HepG2 (cell line): Measurements from ENCODE around the gene ZMYND19. TPM values are rescaled to one million over a fixed set of nuclear protein-coding genes. Genes with fewer than 3 reads are reported as not detected.

Experiments
- AHR ChIP-seq: IDR thresholded peaks from 2 replicates; pipeline ENCODE4 v1.6.1; 2018; ENCODE audit warnings: missing genetic modification reagents, missing compliant biosample characterization
- BCL6 ChIP-seq: IDR thresholded peaks from 2 replicates; pipeline ENCODE4 v1.6.1; 2016; ENCODE audit warnings: missing genetic modification reagents, missing compliant biosample characterization
- CCDC6 ChIP-seq: sonication (generic); formaldehyde crosslinking; IDR thresholded peaks from 2 replicates; pipeline ENCODE4 v1.8.1; 2022; ENCODE audit warnings: mild to moderate bottlenecking, missing genetic modification reagents, moderate library complexity
- ELF1 ChIP-seq: sonication (generic); formaldehyde crosslinking; IDR thresholded peaks from 2 replicates; pipeline ENCODE4 v1.4.0; 2020; ENCODE audit warnings: missing genetic modification reagents
- ESRRA ChIP-seq: sonication (generic); formaldehyde crosslinking; IDR thresholded peaks from 2 replicates; pipeline ENCODE4 v1.5.1; 2020; ENCODE audit warnings: mild to moderate bottlenecking, low read depth, missing genetic modification reagents
- KDM2A ChIP-seq: sonication (generic); formaldehyde crosslinking; IDR thresholded peaks from 2 replicates; pipeline ENCODE4 v1.4.0; 2020; ENCODE audit warnings: low read depth, missing genetic modification reagents, borderline replicate concordance
- MED1 ChIP-seq: sonication (generic); formaldehyde crosslinking; IDR thresholded peaks from 2 replicates; pipeline ENCODE4 v1.4.0; 2020; ENCODE audit warnings: missing genetic modification reagents
- MTA1 ChIP-seq: sonication (generic); formaldehyde crosslinking; IDR thresholded peaks from 2 replicates; pipeline ENCODE4 v1.4.0; 2020; ENCODE audit warnings: missing genetic modification reagents, mild to moderate bottlenecking, borderline replicate concordance
- NCOR1 ChIP-seq: fragments of 200-600 bp; sonication (generic); IDR thresholded peaks from 2 replicates; pipeline ENCODE4 v1.7.0; 2017; ENCODE audit warnings: antibody characterized with exemption, low read length, borderline replicate concordance
- NPAS2 ChIP-seq: sonication (generic); formaldehyde crosslinking; IDR thresholded peaks from 2 replicates; pipeline ENCODE4 v1.8.0; 2022; ENCODE audit warnings: mild to moderate bottlenecking, missing genetic modification reagents, borderline replicate concordance
- PHF21A ChIP-seq: sonication (generic); formaldehyde crosslinking; IDR thresholded peaks from 2 replicates; pipeline ENCODE4 v1.5.0; 2020; ENCODE audit warnings: mild to moderate bottlenecking, missing genetic modification reagents
- TAF1 ChIP-seq: sonication (generic); formaldehyde crosslinking; IDR thresholded peaks from 2 replicates; pipeline ENCODE4 v1.4.0; 2020; ENCODE audit warnings: missing genetic modification reagents
- U2AF2 ChIP-seq: fragments of 200-400 bp; formaldehyde crosslinking; IDR thresholded peaks from 2 replicates; pipeline ENCODE4 v1.6.1; 2017; ENCODE audit warnings: low read depth, mild to moderate bottlenecking, low read length
- YEATS2 ChIP-seq: sonication (generic); formaldehyde crosslinking; IDR thresholded peaks from 2 replicates; pipeline ENCODE4 v1.4.0; 2020; ENCODE audit warnings: missing genetic modification reagents, borderline replicate concordance
- YEATS4 ChIP-seq: sonication (generic); formaldehyde crosslinking; IDR thresholded peaks from 2 replicates; pipeline ENCODE4 v1.4.0; 2020; ENCODE audit warnings: missing genetic modification reagents, borderline replicate concordance
- ZFY ChIP-seq: sonication (generic); formaldehyde crosslinking; IDR thresholded peaks from 2 replicates; pipeline ENCODE4 v1.4.0; 2020; ENCODE audit warnings: missing genetic modification reagents
- ZKSCAN8 ChIP-seq: IDR thresholded peaks from 2 replicates; pipeline ENCODE4 v1.6.1; 2016; ENCODE audit warnings: borderline replicate concordance, missing genetic modification reagents, missing compliant biosample characterization
- ZNF3 ChIP-seq: IDR thresholded peaks from 2 replicates; pipeline ENCODE4 v1.7.0; 2017; ENCODE audit warnings: inconsistent platforms
- ZNF383 ChIP-seq: sonication (generic); formaldehyde crosslinking; IDR thresholded peaks from 2 replicates; pipeline ENCODE4 v1.4.0; 2020; ENCODE audit warnings: missing genetic modification reagents, mild to moderate bottlenecking, borderline replicate concordance
- ZNF431 ChIP-seq: sonication (generic); formaldehyde crosslinking; IDR thresholded peaks from 2 replicates; pipeline ENCODE4 v1.9.0; 2022; ENCODE audit warnings: missing genetic modification reagents, low read depth, mild to moderate bottlenecking, borderline replicate concordance
- ZNF549 ChIP-seq: sonication (generic); formaldehyde crosslinking; IDR thresholded peaks from 2 replicates; pipeline ENCODE4 v1.5.0; 2020; ENCODE audit warnings: missing genetic modification reagents
- ZNF770 ChIP-seq: sonication (generic); formaldehyde crosslinking; IDR thresholded peaks from 2 replicates; pipeline ENCODE4 v1.5.0; 2020; ENCODE audit warnings: mild to moderate bottlenecking, missing genetic modification reagents
- ZNF782 ChIP-seq: sonication (generic); formaldehyde crosslinking; IDR thresholded peaks from 2 replicates; pipeline ENCODE4 v1.4.0; 2020; ENCODE audit warnings: missing genetic modification reagents, mild to moderate bottlenecking, borderline replicate concordance
- polyA plus RNA-seq, 8 experiments: library from polyadenylated mRNA; depleted of rRNA in 3 of 8; stranded (reverse) in 7 of 8; unstranded in 1 of 8; fragments of >200 nt; fragmentation: Illumina TruSeq in 4 of 8; extraction: Trizol in 4 of 8; gene quantifications; 2 replicates each; pipeline versions ENCODE4 v1.2.1 to v1.2.3, GENCODE V29; 2011 to 2016; ENCODE audit warnings: low read depth in 4 of 8, missing spikeins in 1 of 8, mixed read lengths in 1 of 8; ENCODE audit not compliant: insufficient read depth in 1 of 8
- total RNA-seq, 5 experiments: library from RNA; depleted of rRNA; stranded (reverse); fragments of >200 nt; fragmentation: Illumina TruSeq; extraction: Trizol; gene quantifications; 2 replicates each; pipeline ENCODE4 v1.2.3, GENCODE V29; 2016; ENCODE audit warnings: low read depth in 1 of 5
- TF ChIP-seq, protein P1 (sequence below): IDR thresholded peaks from 2 replicates; pipeline ENCODE4 v1.6.1; 2016; ENCODE audit warnings: mild to moderate bottlenecking
- TF ChIP-seq, protein P2 (sequence below): sonication (generic); formaldehyde crosslinking; conservative IDR thresholded peaks from 2 replicates; pipeline ENCODE4 v1.8.0; 2022; ENCODE audit warnings: mild to moderate bottlenecking, moderate library complexity, missing genetic modification reagents
- TF ChIP-seq, protein P3 (sequence below): IDR thresholded peaks from 2 replicates; pipeline ENCODE4 v1.6.1; 2012; ENCODE audit warnings: inconsistent platforms

ZMYND19 gene
- total and polyA plus RNA-seq, 2 of the 13 experiments (the other 11 are each of a cell fraction or from before 2014, with no cell fraction given) = 21.3 to 38.7 TPM

GRCh38 chr9:137552022-137552768, 38.1 kb downstream of the ZMYND19 start (continued):
- TF ChIP-seq, protein P1, sequence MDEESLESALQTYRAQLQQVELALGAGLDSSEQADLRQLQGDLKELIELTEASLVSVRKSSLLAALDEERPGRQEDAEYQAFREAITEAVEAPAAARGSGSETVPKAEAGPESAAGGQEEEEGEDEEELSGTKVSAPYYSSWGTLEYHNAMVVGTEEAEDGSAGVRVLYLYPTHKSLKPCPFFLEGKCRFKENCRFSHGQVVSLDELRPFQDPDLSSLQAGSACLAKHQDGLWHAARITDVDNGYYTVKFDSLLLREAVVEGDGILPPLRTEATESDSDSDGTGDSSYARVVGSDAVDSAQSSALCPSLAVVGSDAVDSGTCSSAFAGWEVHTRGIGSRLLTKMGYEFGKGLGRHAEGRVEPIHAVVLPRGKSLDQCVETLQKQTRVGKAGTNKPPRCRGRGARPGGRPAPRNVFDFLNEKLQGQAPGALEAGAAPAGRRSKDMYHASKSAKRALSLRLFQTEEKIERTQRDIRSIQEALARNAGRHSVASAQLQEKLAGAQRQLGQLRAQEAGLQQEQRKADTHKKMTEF (CRISPR knock-in tag) = peak; percentile 50; the same call in 1 of the 2 replicates
- peak; percentile 90 for TF ChIP-seq KDM2A (CRISPR knock-in tag)
- TF ChIP-seq ZNF782 (CRISPR knock-in tag) = 0 out of 2 replicates have a peak, but pooled peaks have one; percentile 61
- no peak for TF ChIP-seq ZNF431 (CRISPR knock-in tag)
- no peak for TF ChIP-seq ZNF549
- TF ChIP-seq ZFY (CRISPR knock-in tag) = peak; percentile 7
- TF ChIP-seq NPAS2 (CRISPR knock-in tag) = no peak
- no peak for TF ChIP-seq NCOR1
- no peak for TF ChIP-seq ZNF383 (CRISPR knock-in tag)
- no peak; the same call in 1 of the 2 replicates for TF ChIP-seq MTA1 (CRISPR knock-in tag)
- TF ChIP-seq ELF1 (CRISPR knock-in tag) = no peak
- no peak for TF ChIP-seq ZNF3
- no peak for TF ChIP-seq U2AF2
- TF ChIP-seq, protein P2, sequence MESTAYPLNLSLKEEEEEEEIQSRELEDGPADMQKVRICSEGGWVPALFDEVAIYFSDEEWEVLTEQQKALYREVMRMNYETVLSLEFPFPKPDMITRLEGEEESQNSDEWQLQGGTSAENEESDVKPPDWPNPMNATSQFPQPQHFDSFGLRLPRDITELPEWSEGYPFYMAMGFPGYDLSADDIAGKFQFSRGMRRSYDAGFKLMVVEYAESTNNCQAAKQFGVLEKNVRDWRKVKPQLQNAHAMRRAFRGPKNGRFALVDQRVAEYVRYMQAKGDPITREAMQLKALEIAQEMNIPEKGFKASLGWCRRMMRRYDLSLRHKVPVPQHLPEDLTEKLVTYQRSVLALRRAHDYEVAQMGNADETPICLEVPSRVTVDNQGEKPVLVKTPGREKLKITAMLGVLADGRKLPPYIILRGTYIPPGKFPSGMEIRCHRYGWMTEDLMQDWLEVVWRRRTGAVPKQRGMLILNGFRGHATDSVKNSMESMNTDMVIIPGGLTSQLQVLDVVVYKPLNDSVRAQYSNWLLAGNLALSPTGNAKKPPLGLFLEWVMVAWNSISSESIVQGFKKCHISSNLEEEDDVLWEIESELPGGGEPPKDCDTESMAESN (CRISPR knock-in tag) = 0 out of 2 replicates have a peak, but pooled peaks have one; percentile 13
- peak; percentile 32; the same call in 1 of the 2 replicates for TF ChIP-seq MED1 (CRISPR knock-in tag)
- TF ChIP-seq CCDC6 = peak; percentile 70; the same call in 1 of the 2 replicates
- TF ChIP-seq PHF21A (CRISPR knock-in tag) = 0 out of 2 replicates have a peak, but pooled peaks have one; percentile 24
- TF ChIP-seq ZKSCAN8 (CRISPR knock-in tag) = no peak
- TF ChIP-seq BCL6 = no peak
- TF ChIP-seq YEATS2 (CRISPR knock-in tag) = 0 out of 2 replicates have a peak, but pooled peaks have one; percentile 10
- no peak for TF ChIP-seq AHR (CRISPR knock-in tag)
- TF ChIP-seq ESRRA (CRISPR knock-in tag) = peak; percentile 27; the same call in 1 of the 2 replicates
- TF ChIP-seq YEATS4 (CRISPR knock-in tag) = peak; percentile 13; the same call in 1 of the 2 replicates
- TF ChIP-seq, protein P3, sequence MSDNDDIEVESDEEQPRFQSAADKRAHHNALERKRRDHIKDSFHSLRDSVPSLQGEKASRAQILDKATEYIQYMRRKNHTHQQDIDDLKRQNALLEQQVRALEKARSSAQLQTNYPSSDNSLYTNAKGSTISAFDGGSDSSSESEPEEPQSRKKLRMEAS = 0 out of 2 replicates have a peak, but pooled peaks have one; percentile 2
- 0 out of 2 replicates have a peak, but pooled peaks have one; percentile 18 for TF ChIP-seq ZNF770 (CRISPR knock-in tag)
- peak; percentile 45 for TF ChIP-seq TAF1 (CRISPR knock-in tag)
